Hepatocyte (in vitro differentiated cells): Measurements from ENCODE around the gene PRRX1. TPM values are rescaled to one million over a fixed set of nuclear protein-coding genes. Genes with fewer than 3 reads are reported as not detected.
A peak's percentile ranks its signal among the peaks of the same experiment; 100 is the strongest.

Experiments used
- DNase-seq: peaks from one replicate; pipeline ENCODE4 v3.0.0-alpha.2; 2016; ENCODE audit warnings: low spot score
- H2AFZ ChIP-seq: fragments of 200-600 bp; sonication (generic); 2 replicates; pipeline ENCODE4 v1.6.0; 2016; ENCODE audit warnings: antibody characterized with exemption, mild to moderate bottlenecking
- H3K27ac ChIP-seq: fragments of 200-600 bp; sonication (generic); 2 replicates; pipeline ENCODE4 v1.5.1; 2016; ENCODE audit warnings: mild to moderate bottlenecking
- H3K27me3 ChIP-seq: fragments of 200-600 bp; sonication (generic); 2 replicates; pipeline ENCODE4 v1.6.1; 2016
- H3K36me3 ChIP-seq: fragments of 200-600 bp; sonication (generic); replicated peaks from 2 replicates; pipeline ENCODE4 v1.5.1; 2016; ENCODE audit warnings: low read depth; ENCODE audit not compliant: insufficient read depth
- H3K4me1 ChIP-seq: fragments of 200-600 bp; sonication (generic); 2 replicates; pipeline ENCODE4 v1.5.1; 2016; ENCODE audit warnings: mild to moderate bottlenecking, moderate library complexity; ENCODE audit not compliant: insufficient read depth
- H3K4me2 ChIP-seq: fragments of 200-600 bp; sonication (generic); 2 replicates; pipeline ENCODE4 v1.6.0; 2016
- H3K4me3 ChIP-seq: fragments of 200-600 bp; sonication (generic); 2 replicates; pipeline ENCODE4 v1.5.1; 2016; ENCODE audit warnings: mild to moderate bottlenecking
- H3K79me2 ChIP-seq: fragments of 200-600 bp; sonication (generic); 2 replicates; pipeline ENCODE4 v1.6.0; 2017; ENCODE audit warnings: mild to moderate bottlenecking
- H3K9me2 ChIP-seq: fragments of 200-600 bp; sonication (generic); replicated peaks from 2 replicates; pipeline ENCODE4 v1.6.0; 2017; ENCODE audit warnings: mild to moderate bottlenecking; ENCODE audit not compliant: insufficient read depth
- H3K9me3 ChIP-seq: fragments of 200-600 bp; sonication (generic); 2 replicates; pipeline ENCODE4 v1.5.1; 2016; ENCODE audit warnings: low read depth, mild to moderate bottlenecking
- H4K20me1 ChIP-seq: fragments of 200-600 bp; sonication (generic); 2 replicates; pipeline ENCODE4 v1.6.0; 2016; ENCODE audit warnings: mild to moderate bottlenecking; ENCODE audit not compliant: insufficient read depth, poor library complexity, severe bottlenecking
- CTCF ChIP-seq: fragments of 200-600 bp; sonication (generic); IDR thresholded peaks from 2 replicates; pipeline ENCODE4 v1.5.1; 2016; ENCODE audit warnings: antibody characterized with exemption, mild to moderate bottlenecking; ENCODE audit not compliant: poor library complexity
- EZH2 ChIP-seq: fragments of 200-600 bp; sonication (generic); IDR thresholded peaks from 2 replicates; pipeline ENCODE4 v1.6.1; 2016; ENCODE audit warnings: antibody characterized with exemption, mild to moderate bottlenecking, borderline replicate concordance
- EZH2phosphoT487 ChIP-seq: fragments of 200-600 bp; sonication (generic); IDR thresholded peaks from one replicate; pipeline ENCODE4 v1.6.1; 2018; ENCODE audit warnings: antibody characterized with exemption, mild to moderate bottlenecking, low read depth, moderate library complexity; ENCODE audit not compliant: unreplicated experiment, severe bottlenecking
- whole genome bisulfite sequencing: methylation state at CpG from one replicate; pipeline ENCODE4 v1.1.6; 2016; ENCODE audit warnings: low lambda C conversion rate; ENCODE audit errors: missing lambda C conversion rate; 5-methylcytosine and 5-hydroxymethylcytosine counted together
- polyA plus RNA-seq: library from polyadenylated mRNA; unstranded; fragments of >200 nt; fragmentation: Nextera tagmentation; extraction: Ambion mirVana; gene quantifications from 2 replicates; pipeline ENCODE4 v1.2.1, GENCODE V29; 2016
- total RNA-seq: library from RNA; depleted of rRNA; stranded (reverse); fragments of >200 nt; gene quantifications from 2 replicates; pipeline ENCODE4 v1.2.3, GENCODE V29; 2014

Gene PRRX1
- total and polyA plus RNA-seq, 2 experiments from 2014 or later = 9.8 to 42.3 TPM

DNA sequence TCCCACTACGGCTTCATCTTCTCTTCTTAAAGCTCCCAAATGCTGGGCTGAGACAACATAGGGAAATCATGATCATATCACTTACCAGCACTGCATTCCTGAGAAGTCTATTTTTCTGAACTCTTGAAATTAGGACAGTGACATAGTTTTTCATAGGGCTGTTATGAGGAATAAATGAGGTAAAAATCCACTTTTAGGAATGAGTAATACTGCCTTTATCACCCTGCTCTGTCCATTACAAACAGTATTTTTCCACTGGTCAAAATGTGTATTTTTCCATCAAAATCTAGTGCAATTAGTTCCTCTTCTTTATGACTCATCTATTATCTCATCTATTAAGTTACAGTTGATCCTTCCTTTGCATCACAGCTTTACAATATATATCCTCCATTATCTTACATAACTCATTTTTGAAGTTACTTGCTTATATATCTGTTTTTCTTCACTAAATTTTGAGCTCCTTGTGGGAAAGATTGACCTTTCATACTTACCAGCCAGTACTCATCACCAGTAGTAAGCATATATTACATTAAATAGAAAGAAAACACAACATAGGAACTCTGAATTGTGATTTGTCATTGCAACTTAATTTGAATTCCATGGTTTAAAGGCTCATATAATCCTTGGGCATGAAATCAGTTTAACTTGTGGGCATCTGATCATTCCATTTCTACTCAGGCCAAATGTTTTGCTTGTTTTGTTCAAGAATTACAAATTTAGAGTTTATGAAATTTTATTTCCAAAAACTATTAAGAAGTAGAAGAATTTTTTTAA lies 37.1 kb downstream of the PRRX1 start:
- no peak overlapping the region for H2AFZ ChIP-seq
- 63% methylated on average over 1 of the region's 1 CpG for WGBS
- no peak overlapping the region for H3K4me2 ChIP-seq
- no peaks in the 10 kb centered on the region for H3K9me2 ChIP-seq
- peak overlapping the region; percentile 57 for H3K27ac ChIP-seq
- no peak for TF ChIP-seq CTCF
- TF ChIP-seq EZH2 = no peak
- TF ChIP-seq EZH2phosphoT487 = no peak
- H3K36me3 ChIP-seq = no peaks in the 10 kb centered on the region
- H3K4me3 ChIP-seq = no peak overlapping the region
- peaks cover 13% of the 10 kb centered on the region for H4K20me1 ChIP-seq
- peaks cover 17% of the 10 kb centered on the region for H3K4me1 ChIP-seq
- H3K9me3 ChIP-seq = no peaks in the 10 kb centered on the region
- DNase-seq = no peak
- H3K27me3 ChIP-seq = no peaks in the 10 kb centered on the region
- peaks cover 11% of the 10 kb centered on the region for H3K79me2 ChIP-seq

- Histone ChIP-seq H3K27ac (no peak overlapping the region), H3K27me3 (no peaks in the 10 kb centered on the region), H4K20me1 (peaks cover 15% of the 10 kb centered on the region), H3K79me2 (peaks cover 12% of the 10 kb centered on the region), H3K36me3 (no peaks in the 10 kb centered on the region), H2AFZ (no peak overlapping the region), H3K4me2 (no peak overlapping the region), H3K9me3 (no peaks in the 10 kb centered on the region), H3K4me1 (peaks cover 17% of the 10 kb centered on the region), H3K9me2 (no peaks in the 10 kb centered on the region), H3K4me3 (no peak overlapping the region)
- TF ChIP-seq EZH2 (no peak), CTCF (no peak), EZH2phosphoT487 (no peak)
- WGBS = 90% methylated on average over 12 of the region's 12 CpGs
- no peak for DNase-seq
Observed at GRCh38 chr1:170701962-170702361, 38.0 kb downstream of the PRRX1 start.

DNA sequence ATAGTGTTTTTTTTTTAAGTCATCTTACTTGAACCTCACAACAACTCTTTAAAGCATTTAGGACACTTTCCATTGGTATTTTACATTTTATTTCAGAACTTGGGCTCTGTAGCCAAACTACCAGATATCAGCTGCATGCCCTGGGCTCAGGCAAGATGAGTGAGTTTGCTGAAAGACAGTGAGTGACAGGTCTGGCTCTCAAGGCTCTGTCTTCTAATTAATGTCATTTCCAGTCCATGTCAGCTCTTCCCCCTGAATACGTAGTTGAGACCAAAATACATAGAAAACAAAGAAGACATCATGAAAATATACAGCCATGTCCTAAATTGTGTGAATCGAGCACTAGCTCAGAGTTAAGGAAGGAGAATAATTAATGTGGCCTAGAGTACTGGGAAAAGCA lies 39.7 kb downstream of the PRRX1 start:
- H3K4me1 ChIP-seq = peaks cover 9% of the 10 kb centered on the region
- no peaks in the 10 kb centered on the region for H3K36me3 ChIP-seq
- no peak for TF ChIP-seq CTCF
- no peak for TF ChIP-seq EZH2phosphoT487
- TF ChIP-seq EZH2 = no peak
- H2AFZ ChIP-seq = no peak overlapping the region
- no peaks in the 10 kb centered on the region for H3K27me3 ChIP-seq
- no peaks in the 10 kb centered on the region for H3K9me2 ChIP-seq
- peaks cover 14% of the 10 kb centered on the region for H3K79me2 ChIP-seq
- H3K4me3 ChIP-seq = no peak overlapping the region
- WGBS = 92% methylated on average over 2 of the region's 2 CpGs
- H3K4me2 ChIP-seq = no peak overlapping the region
- H3K27ac ChIP-seq = no peak overlapping the region
- no peaks in the 10 kb centered on the region for H3K9me3 ChIP-seq
- H4K20me1 ChIP-seq = peaks cover 15% of the 10 kb centered on the region
- DNase-seq = no peak
